NT2/D1 (cell line): ENCODE measurements around the gene DTNB.

Experiments
- SUZ12 ChIP-seq: IDR thresholded peaks from 2 replicates; pipeline ENCODE4 v1.6.1; 2011; ENCODE audit not compliant: insufficient read length, insufficient read depth; ENCODE audit errors: extremely low read depth
- YY1 ChIP-seq: IDR thresholded peaks from 2 replicates; pipeline ENCODE4 v1.6.1; 2011; ENCODE audit not compliant: insufficient read length, insufficient read depth
- ZNF274 ChIP-seq: IDR thresholded peaks from 2 replicates; pipeline ENCODE4 v1.6.1; 2011; ENCODE audit warnings: mild to moderate bottlenecking, low read depth, low read length

DNA sequence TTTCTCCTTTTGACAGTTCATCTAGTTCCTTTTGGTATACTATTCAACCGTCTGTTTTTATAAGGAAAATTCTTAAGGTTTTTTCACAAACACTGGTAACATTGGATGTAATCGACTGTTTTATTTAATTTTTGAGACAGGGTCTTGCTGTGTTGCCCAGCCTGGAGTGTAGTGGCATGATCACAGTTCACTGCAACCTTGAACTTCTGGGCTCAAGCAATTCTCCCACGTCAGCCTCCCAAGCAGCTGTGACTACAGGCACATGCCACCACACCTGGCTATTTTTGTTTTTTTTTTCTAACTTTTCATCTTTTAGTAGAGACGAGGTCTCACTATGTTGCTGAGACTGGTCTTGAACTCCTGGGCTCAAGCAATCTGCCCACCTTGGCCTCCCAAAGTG lies 227.3 kb downstream of the DTNB start:
- TF ChIP-seq ZNF274 (no peak), SUZ12 (no peak), YY1 (no peak)
